ENCODE results near the gene RXRB.

RXRB gene

GRCh38 chr6:33211666-33212422 is 11.4 kb upstream of the RXRB start:
- WGBS, 2 experiments, result 66 to 68% methylated on average over 18 of the region's 18 CpGs
- Histone ChIP-seq H3K4me1 (ENCODE audit: control insufficient read depth, insufficient read depth, low read length) (peaks cover 30% of the 10 kb centered on the region), H3K4me3 (ENCODE audit: insufficient read depth, low read depth, low read length) (no peak overlapping the region), H3K36me3 (ENCODE audit: control insufficient read depth, insufficient read depth, low read length) (peaks cover 23% of the 10 kb centered on the region), H3K9me3 (ENCODE audit: control insufficient read depth, low read length) (no peaks in the 10 kb centered on the region), H3K27ac (ENCODE audit: insufficient read depth, low read depth, low read length, poor library complexity, severe bottlenecking) (no peak overlapping the region), H3K27me3 (ENCODE audit: control insufficient read depth, insufficient read depth, low read length, poor library complexity, severe bottlenecking) (peaks cover 36% of the 10 kb centered on the region)

- H3K9me3 ChIP-seq (ENCODE audit: control insufficient read depth, low read length), result no peaks in the 10 kb centered on the region
- H3K27ac ChIP-seq (ENCODE audit: insufficient read depth, low read depth, low read length, poor library complexity, severe bottlenecking), result no peak overlapping the region
- peaks cover 23% of the 10 kb centered on the region for H3K36me3 ChIP-seq (ENCODE audit: control insufficient read depth, insufficient read depth, low read length)
- H3K4me3 ChIP-seq (ENCODE audit: insufficient read depth, low read depth, low read length), result no peak overlapping the region
- H3K4me1 ChIP-seq (ENCODE audit: control insufficient read depth, insufficient read depth, low read length), result peaks cover 31% of the 10 kb centered on the region
- H3K27me3 ChIP-seq (ENCODE audit: control insufficient read depth, insufficient read depth, low read length, poor library complexity, severe bottlenecking), result peaks cover 29% of the 10 kb centered on the region
- 85 to 88% methylated on average over 17 of the region's 17 CpGs for WGBS, 2 experiments
Observed at GRCh38 chr6:33211136-33211535, 10.7 kb upstream of the RXRB start.

GRCh38 chr6:33209856-33210255 is 9.4 kb upstream of the RXRB start:
- peaks cover 25% of the 10 kb centered on the region for H3K27me3 ChIP-seq (ENCODE audit: control insufficient read depth, insufficient read depth, low read length, poor library complexity, severe bottlenecking)
- H3K9me3 ChIP-seq (ENCODE audit: control insufficient read depth, low read length), result no peaks in the 10 kb centered on the region
- no peak overlapping the region for H3K4me3 ChIP-seq (ENCODE audit: insufficient read depth, low read depth, low read length)
- no peak overlapping the region for H3K27ac ChIP-seq (ENCODE audit: insufficient read depth, low read depth, low read length, poor library complexity, severe bottlenecking)
- peaks cover 23% of the 10 kb centered on the region for H3K36me3 ChIP-seq (ENCODE audit: control insufficient read depth, insufficient read depth, low read length)
- WGBS, 2 experiments, result 94 to 96% methylated on average over 10 of the region's 10 CpGs
- H3K4me1 ChIP-seq (ENCODE audit: control insufficient read depth, insufficient read depth, low read length), result peaks cover 42% of the 10 kb centered on the region

DNA sequence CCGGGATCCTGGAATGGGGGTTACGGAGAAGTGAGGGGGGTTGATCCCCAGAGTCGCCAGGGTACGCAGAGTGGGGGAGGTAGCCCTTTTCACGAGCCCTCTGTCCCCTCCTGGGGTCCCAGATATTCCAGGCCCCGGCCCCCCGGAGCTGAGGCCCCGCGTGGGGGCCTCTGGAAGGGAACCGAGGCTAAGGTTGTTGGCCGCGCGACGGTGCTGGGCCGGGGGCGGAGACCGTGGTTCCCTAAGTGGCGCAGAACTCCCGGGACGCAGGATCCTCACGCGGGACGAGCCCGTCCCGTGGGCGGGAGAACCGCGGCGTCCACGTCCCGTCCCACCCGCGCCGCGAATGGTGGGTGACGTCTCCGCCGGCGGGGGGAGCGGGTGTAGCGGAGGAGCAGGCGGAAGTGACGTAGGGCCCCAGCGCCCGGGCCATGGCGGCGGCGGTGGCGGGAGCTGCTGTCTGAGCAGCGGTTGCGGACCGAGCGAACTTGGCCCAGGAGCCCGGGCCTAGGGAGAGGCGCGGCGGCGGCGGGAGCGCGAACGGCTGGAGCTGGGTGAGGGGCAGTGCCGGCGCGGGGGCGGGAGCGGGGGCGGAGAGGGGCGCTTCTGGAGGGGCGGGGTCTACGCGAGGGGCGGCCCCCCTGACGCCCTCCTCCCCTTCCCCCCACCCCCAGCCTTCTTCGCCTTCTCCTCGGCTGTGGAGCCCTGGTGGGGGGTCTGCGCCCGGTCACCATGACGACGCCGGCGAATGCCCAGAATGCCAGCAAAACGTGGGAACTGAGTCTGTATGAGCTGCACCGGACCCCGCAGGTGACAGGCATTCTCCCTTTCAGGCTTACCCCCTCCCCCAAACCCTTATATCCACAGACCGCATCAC is 7.9 kb upstream of the RXRB start, which contains the start of gene RING1:
RING1 (plus strand) TSS at position 410 of the 877 bp plus-strand sequence; CDS start at position 733, 323 bp downstream.
- H3K4me1 ChIP-seq (ENCODE audit: control insufficient read depth, insufficient read depth, low read length), result peaks cover 45% of the 10 kb centered on the region

DNA sequence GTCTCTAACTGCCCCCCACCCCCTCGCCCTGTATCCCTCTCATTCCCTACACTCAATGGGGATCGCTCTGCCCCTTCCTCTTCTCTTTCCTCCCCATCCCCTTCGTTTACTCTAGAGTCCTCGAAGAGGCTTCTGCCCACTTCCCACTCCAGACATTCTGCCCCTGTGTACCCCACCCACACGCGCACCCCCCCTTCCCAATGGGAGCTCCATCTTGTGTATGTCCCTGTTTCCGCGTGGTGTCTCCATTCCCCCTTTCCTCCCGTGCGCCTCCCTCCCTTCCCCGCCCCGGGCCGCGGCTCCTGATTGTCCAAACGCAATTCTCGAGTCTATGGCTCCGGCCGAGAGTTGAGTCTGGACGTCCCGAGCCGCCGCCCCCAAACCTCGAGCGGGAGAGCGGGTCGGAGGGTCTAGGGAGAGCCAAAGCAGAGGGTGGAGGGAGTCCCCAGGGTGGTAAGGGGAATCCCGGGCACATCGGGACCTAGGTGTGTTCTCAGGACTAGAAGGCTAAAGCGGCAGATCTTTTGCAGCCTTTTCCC is 7.2 kb upstream of the RXRB start:
- peaks cover 43% of the 10 kb centered on the region for H3K4me1 ChIP-seq (ENCODE audit: control insufficient read depth, insufficient read depth, low read length)
- no peaks in the 10 kb centered on the region for H3K9me3 ChIP-seq (ENCODE audit: control insufficient read depth, low read length)
- H3K36me3 ChIP-seq (ENCODE audit: control insufficient read depth, insufficient read depth, low read length), result peaks cover 34% of the 10 kb centered on the region
- H3K27ac ChIP-seq (ENCODE audit: insufficient read depth, low read depth, low read length, poor library complexity, severe bottlenecking), result peak overlapping the region; percentile 92
- peak overlapping the region; percentile 89 for H3K4me3 ChIP-seq (ENCODE audit: insufficient read depth, low read depth, low read length)
- H3K27me3 ChIP-seq (ENCODE audit: control insufficient read depth, insufficient read depth, low read length, poor library complexity, severe bottlenecking), result peaks cover 8% of the 10 kb centered on the region
- 1% methylated on average over 29 of the region's 29 CpGs for WGBS, 2 experiments

More for the DNA sequence above, 7.9 kb upstream of the RXRB start, which contains the start of gene RING1:
- H3K9me3 ChIP-seq (ENCODE audit: control insufficient read depth, low read length), result no peaks in the 10 kb centered on the region
- 0 to 1% methylated on average over 81 to 86 of the region's 86 CpGs for WGBS, 2 experiments
- H3K27ac ChIP-seq (ENCODE audit: insufficient read depth, low read depth, low read length, poor library complexity, severe bottlenecking), result peak within 1 kb of the TSS; percentile 92
- H3K4me3 ChIP-seq (ENCODE audit: insufficient read depth, low read depth, low read length), result peak within 1 kb of the TSS; percentile 89
- peaks cover 9% of the 10 kb centered on the region for H3K27me3 ChIP-seq (ENCODE audit: control insufficient read depth, insufficient read depth, low read length, poor library complexity, severe bottlenecking)
- H3K36me3 ChIP-seq (ENCODE audit: control insufficient read depth, insufficient read depth, low read length), result peaks cover 27% of the 10 kb centered on the region

DNA sequence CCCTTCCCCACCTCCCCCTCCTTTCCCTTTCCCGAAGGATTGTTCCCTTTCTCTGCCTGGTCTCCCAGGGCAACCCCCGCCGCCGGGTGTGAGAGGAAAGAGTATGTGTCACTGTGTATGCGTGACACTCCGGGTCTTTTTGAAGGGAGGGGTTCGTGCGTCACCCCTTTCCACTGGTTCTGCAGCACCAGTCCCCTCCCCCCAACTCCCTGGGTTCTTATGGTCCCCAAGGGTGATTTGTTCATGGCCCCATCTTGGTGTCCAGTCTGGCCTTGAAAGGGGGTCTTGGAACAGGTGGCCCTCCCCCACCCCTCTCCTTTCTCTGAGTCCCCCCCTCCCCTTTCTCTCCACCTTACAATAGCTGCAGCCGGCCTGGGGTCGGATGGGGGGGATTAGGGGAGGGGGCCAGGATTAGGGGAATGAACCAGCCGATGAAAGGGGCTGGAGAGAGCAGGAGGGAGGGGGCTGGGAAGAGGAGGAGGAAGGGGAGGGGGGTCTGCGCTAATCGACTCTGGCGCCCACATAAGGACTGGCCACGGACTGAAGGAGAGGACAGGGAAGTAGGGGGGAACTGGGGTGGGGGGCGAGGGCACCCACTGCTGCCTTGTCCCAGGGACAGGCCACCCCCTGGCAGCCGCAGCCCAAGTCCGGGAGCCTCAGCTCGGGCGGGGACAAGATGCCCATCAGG is 6.5 kb upstream of the RXRB start:
- peaks cover 8% of the 10 kb centered on the region for H3K27me3 ChIP-seq (ENCODE audit: control insufficient read depth, insufficient read depth, low read length, poor library complexity, severe bottlenecking)
- 1 to 2% methylated on average over 19 to 20 of the region's 20 CpGs for WGBS, 2 experiments
- H3K36me3 ChIP-seq (ENCODE audit: control insufficient read depth, insufficient read depth, low read length), result peaks cover 37% of the 10 kb centered on the region
- H3K4me1 ChIP-seq (ENCODE audit: control insufficient read depth, insufficient read depth, low read length), result peaks cover 40% of the 10 kb centered on the region
- H3K27ac ChIP-seq (ENCODE audit: insufficient read depth, low read depth, low read length, poor library complexity, severe bottlenecking), result peak overlapping the region; percentile 92
- H3K4me3 ChIP-seq (ENCODE audit: insufficient read depth, low read depth, low read length), result peak overlapping the region; percentile 89
- H3K9me3 ChIP-seq (ENCODE audit: control insufficient read depth, low read length), result no peaks in the 10 kb centered on the region

DNA sequence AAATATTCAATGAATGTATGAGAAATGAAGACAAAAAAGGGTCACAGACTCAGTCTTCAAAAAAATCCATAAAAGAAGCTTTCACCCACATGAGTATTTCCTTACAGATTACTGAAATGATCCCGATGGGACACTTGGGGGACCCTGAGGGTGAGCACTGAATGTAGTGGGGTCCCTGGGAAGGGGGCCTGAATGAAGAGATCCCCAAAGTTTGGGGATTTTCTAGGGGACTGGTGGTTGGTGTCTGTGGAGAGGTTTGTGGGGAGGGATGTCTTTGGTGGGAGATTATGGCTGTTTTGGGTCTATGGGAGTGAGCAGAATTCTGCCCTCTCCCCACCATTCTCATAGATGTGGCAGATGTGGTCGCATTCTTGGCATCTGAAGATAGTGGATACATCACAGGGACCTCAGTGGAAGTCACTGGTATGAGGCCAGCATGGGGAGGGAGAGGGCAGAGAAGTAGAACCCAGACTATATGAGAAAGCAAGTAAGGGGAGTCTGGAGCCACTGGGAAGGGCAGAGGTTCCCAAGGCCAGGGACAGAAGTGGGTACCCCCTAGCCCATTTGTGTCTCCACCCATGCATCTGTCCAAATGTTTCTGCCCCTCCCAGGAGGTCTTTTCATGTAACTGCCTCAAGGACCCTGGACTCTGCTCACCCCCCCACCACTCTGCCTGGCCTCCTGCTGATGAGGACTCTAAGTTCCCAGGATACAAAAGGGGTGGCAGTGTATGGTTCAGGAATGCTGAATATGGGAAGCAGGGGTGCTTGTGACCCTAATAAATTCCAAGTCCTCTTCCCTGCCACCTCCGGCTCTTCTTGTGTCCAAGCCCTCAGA is 5.8 kb upstream of the RXRB start:
- Histone ChIP-seq H3K27ac (ENCODE audit: insufficient read depth, low read depth, low read length, poor library complexity, severe bottlenecking) (peak overlapping the region; percentile 92), H3K36me3 (ENCODE audit: control insufficient read depth, insufficient read depth, low read length) (peaks cover 32% of the 10 kb centered on the region), H3K4me1 (ENCODE audit: control insufficient read depth, insufficient read depth, low read length) (peaks cover 46% of the 10 kb centered on the region), H3K4me3 (ENCODE audit: insufficient read depth, low read depth, low read length) (peak overlapping the region; percentile 89), H3K27me3 (ENCODE audit: control insufficient read depth, insufficient read depth, low read length, poor library complexity, severe bottlenecking) (peaks cover 8% of the 10 kb centered on the region), H3K9me3 (ENCODE audit: control insufficient read depth, low read length) (no peaks in the 10 kb centered on the region)
- WGBS, 2 experiments, result 48 to 50% methylated on average over 3 of the region's 3 CpGs

DNA sequence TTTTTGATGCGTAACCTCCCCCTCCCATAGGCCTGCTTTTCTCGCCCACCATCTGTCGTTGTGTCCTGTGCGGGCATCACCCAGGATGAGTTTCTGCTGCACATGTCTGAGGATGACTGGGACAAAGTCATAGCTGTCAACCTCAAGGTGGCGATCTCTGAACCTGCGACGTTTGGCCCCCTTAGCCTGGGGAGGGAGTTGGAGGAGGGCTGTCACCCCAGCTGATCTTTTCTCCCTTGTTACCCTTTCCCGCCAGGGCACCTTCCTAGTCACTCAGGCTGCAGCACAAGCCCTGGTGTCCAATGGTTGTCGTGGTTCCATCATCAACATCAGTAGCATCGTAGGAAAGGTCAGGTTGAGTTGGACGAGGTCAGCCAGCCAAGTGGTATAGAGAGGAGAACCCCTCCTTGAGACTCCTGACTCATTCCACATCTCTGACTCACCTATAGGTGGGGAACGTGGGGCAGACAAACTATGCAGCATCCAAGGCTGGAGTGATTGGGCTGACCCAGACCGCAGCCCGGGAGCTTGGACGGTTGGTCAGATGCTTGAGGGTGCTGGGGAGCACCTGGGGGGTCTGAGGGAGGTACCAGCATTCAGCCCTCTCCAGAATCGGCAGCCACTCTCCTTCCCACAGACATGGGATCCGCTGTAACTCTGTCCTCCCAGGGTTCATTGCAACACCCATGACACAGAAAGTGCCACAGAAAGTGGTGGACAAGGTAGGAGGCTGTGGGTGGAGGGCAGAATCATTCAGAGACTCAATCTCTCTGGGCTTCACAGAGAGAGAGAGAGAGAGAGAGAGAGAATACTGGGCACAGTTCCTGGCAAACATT is 4.9 kb upstream of the RXRB start:
- Histone ChIP-seq H3K4me3 (ENCODE audit: insufficient read depth, low read depth, low read length) (peak overlapping the region; percentile 60), H3K27ac (ENCODE audit: insufficient read depth, low read depth, low read length, poor library complexity, severe bottlenecking) (peak overlapping the region; percentile 92), H3K27me3 (ENCODE audit: control insufficient read depth, insufficient read depth, low read length, poor library complexity, severe bottlenecking) (peaks cover 8% of the 10 kb centered on the region), H3K36me3 (ENCODE audit: control insufficient read depth, insufficient read depth, low read length) (peaks cover 28% of the 10 kb centered on the region), H3K4me1 (ENCODE audit: control insufficient read depth, insufficient read depth, low read length) (peaks cover 46% of the 10 kb centered on the region), H3K9me3 (ENCODE audit: control insufficient read depth, low read length) (no peaks in the 10 kb centered on the region)
- 25 to 27% methylated on average over 17 of the region's 17 CpGs for WGBS, 2 experiments
